OCI-LY3 (cell line): ENCODE results near the gene SIDT2.

Experiments used
- EZH2phosphoT487 ChIP-seq: fragments of 200-600 bp; shearing (Covaris generic); IDR thresholded peaks from 2 replicates; pipeline ENCODE4 v1.6.1; 2018; ENCODE audit warnings: antibody characterized with exemption, mixed run types, low read depth
- TF ChIP-seq, protein P1 (sequence below): fragments of 200-600, 300-600 bp; sonication (generic); IDR thresholded peaks from 2 replicates; pipeline ENCODE4 v1.5.1; 2014; ENCODE audit warnings: antibody characterized with exemption, low read length, low read depth

DNA sequence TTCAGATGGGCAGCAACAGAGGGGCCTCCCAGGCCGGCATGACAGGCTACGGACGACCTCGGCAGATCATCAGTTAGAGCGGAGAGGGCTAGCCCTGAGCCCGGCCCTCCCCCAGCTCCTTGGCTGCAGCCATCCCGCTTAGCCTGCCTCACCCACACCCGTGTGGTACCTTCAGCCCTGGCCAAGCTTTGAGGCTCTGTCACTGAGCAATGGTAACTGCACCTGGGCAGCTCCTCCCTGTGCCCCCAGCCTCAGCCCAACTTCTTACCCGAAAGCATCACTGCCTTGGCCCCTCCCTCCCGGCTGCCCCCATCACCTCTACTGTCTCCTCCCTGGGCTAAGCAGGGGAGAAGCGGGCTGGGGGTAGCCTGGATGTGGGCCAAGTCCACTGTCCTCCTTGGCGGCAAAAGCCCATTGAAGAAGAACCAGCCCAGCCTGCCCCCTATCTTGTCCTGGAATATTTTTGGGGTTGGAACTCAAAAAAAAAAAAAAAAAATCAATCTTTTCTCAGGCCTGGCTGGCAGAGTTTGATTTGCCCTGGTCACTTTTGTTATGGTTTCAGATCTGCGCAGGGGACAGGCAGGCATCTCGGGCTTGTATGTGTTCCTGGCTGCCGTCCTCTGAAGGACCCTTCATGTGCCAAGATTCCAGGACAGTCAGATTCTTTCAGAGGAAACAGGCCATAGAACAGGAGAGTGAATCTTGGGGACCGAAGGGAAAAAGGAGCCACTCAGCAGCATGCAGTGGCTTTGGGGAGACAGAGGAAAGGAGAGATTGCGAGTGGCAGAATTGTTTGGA, 25.9 kb downstream of the SIDT2 start:
- TF ChIP-seq, protein P1, sequence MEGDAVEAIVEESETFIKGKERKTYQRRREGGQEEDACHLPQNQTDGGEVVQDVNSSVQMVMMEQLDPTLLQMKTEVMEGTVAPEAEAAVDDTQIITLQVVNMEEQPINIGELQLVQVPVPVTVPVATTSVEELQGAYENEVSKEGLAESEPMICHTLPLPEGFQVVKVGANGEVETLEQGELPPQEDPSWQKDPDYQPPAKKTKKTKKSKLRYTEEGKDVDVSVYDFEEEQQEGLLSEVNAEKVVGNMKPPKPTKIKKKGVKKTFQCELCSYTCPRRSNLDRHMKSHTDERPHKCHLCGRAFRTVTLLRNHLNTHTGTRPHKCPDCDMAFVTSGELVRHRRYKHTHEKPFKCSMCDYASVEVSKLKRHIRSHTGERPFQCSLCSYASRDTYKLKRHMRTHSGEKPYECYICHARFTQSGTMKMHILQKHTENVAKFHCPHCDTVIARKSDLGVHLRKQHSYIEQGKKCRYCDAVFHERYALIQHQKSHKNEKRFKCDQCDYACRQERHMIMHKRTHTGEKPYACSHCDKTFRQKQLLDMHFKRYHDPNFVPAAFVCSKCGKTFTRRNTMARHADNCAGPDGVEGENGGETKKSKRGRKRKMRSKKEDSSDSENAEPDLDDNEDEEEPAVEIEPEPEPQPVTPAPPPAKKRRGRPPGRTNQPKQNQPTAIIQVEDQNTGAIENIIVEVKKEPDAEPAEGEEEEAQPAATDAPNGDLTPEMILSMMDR, result no peak
- no peak for TF ChIP-seq EZH2phosphoT487
